Iris pigment epithelial cell (primary cell): ENCODE measurements around the gene RAP2B.
A peak's percentile ranks its signal among the peaks of the same experiment; 100 is the strongest.
"Not testable (repeated sequence)": the region's sequence is repeated elsewhere in the genome, so short reads cannot be mapped to it uniquely, and the experiment has no call there.

Experiments used
- DNase-seq: peaks from one replicate; pipeline ENCODE4 v3.0.0-alpha.2; 2011; ENCODE audit warnings: low read depth

Gene RAP2B

GRCh38 chr3:153161714-153162512, at the start of gene RAP2B:
Gene RAP2B, plus strand, starts transcription at chr3:153162226. Its CDS starts 468 bp downstream, at chr3:153162694.
- DNase-seq, result peak; percentile 99

- no peak for DNase-seq
These were observed 48.5 kb upstream of the RAP2B start for GRCh38 chr3:153113541-153113940.

- DNase-seq, result not testable (repeated sequence)
These were observed 47.8 kb upstream of the RAP2B start for GRCh38 chr3:153114270-153114669.

GRCh38 chr3:153115326-153115725, 46.7 kb upstream of the RAP2B start:
- DNase-seq, result no peak

- no peak for DNase-seq
These were observed 34.2 kb upstream of the RAP2B start for GRCh38 chr3:153127788-153128187.

GRCh38 chr3:153129426-153129825, 32.6 kb upstream of the RAP2B start:
- no peak for DNase-seq

- DNase-seq, result no peak
These were observed 32.2 kb upstream of the RAP2B start for GRCh38 chr3:153129866-153130265.

- peak; percentile 84 for DNase-seq
These were observed 31.6 kb upstream of the RAP2B start for GRCh38 chr3:153130312-153130977.

GRCh38 chr3:153137626-153138025, 24.4 kb upstream of the RAP2B start:
- DNase-seq, result no peak

- peak; percentile 97 for DNase-seq
These were observed 23.5 kb upstream of the RAP2B start for GRCh38 chr3:153138276-153139210.

- peak; percentile 58 for DNase-seq
These were observed 19.1 kb upstream of the RAP2B start for GRCh38 chr3:153142961-153143360.

- DNase-seq, result no peak
These were observed 18.0 kb upstream of the RAP2B start for GRCh38 chr3:153144071-153144470.

GRCh38 chr3:153144779-153145178, 17.2 kb upstream of the RAP2B start:
- peak; percentile 71 for DNase-seq

- DNase-seq, result peak; percentile 20
These were observed 16.6 kb upstream of the RAP2B start for GRCh38 chr3:153145454-153145853.

- DNase-seq, result no peak
These were observed 15.6 kb upstream of the RAP2B start for GRCh38 chr3:153146191-153147053.

GRCh38 chr3:153150991-153151390, 11.0 kb upstream of the RAP2B start:
- no peak for DNase-seq

GRCh38 chr3:153155786-153156185, 6.2 kb upstream of the RAP2B start:
- not testable (repeated sequence) for DNase-seq

- no peak for DNase-seq
These were observed 3.8 kb upstream of the RAP2B start for GRCh38 chr3:153158189-153158588.

GRCh38 chr3:153158961-153159735, 2.9 kb upstream of the RAP2B start:
- no peak for DNase-seq

- DNase-seq, result no peak
These were observed 2.1 kb upstream of the RAP2B start for GRCh38 chr3:153159771-153160397.
